ENCODE data around the gene UBP1. TPM values are rescaled to one million over a fixed set of nuclear protein-coding genes. Genes with fewer than 3 reads are reported as not detected.

The UBP1 gene
- total RNA-seq, 1 donor from 2014 or later: 57.0 TPM

- Mint-ChIP-seq H3K27me3 (ENCODE audit: unreplicated experiment) (no peaks in the 10 kb centered on the region), H3K4me3 (ENCODE audit: unreplicated experiment) (no peak overlapping the region), H3K27ac (ENCODE audit: unreplicated experiment) (no peak overlapping the region), H3K4me1 (ENCODE audit: unreplicated experiment) (peaks cover 43% of the 10 kb centered on the region), H3K36me3 (ENCODE audit: unreplicated experiment) (peaks cover 63% of the 10 kb centered on the region), H3K9me3 (ENCODE audit: unreplicated experiment) (no peaks in the 10 kb centered on the region)
- no peak for DNase-seq (ENCODE audit: extremely low spot score, unreplicated experiment)
- no peak for TF ChIP-seq CTCF (IDR thresholded peaks at IDR 0.05)
Measured at GRCh38 chr3:33398410-33398809, 41.8 kb downstream of the UBP1 start.

DNA sequence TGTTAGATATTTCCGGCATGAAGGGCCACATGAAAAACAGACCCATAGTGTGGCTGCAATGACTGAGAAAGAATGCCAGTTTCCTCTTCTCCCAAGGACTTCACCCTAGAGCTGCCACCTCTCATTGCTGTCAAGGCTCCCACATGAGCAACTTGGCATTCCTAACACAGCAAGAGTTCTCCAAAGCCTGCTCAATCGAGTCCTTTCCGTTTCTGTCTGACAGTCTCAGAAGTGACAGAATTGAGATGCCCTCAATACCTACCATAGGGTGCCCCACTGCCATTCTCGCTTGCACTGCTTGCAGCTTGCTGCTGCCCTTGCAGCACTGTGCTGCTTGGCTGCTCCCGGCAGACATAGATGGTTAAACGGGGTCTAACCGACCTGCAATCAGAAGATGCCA lies 44.3 kb downstream of the UBP1 start:
- peaks cover 59% of the 10 kb centered on the region for H3K36me3 Mint-ChIP-seq (ENCODE audit: unreplicated experiment)
- peak overlapping the region; percentile 54 for H3K27ac Mint-ChIP-seq (ENCODE audit: unreplicated experiment)
- H3K9me3 Mint-ChIP-seq (ENCODE audit: unreplicated experiment): no peaks in the 10 kb centered on the region
- no peak for TF ChIP-seq CTCF (IDR thresholded peaks at IDR 0.05)
- H3K4me3 Mint-ChIP-seq (ENCODE audit: unreplicated experiment): no peak overlapping the region
- no peaks in the 10 kb centered on the region for H3K27me3 Mint-ChIP-seq (ENCODE audit: unreplicated experiment)
- H3K4me1 Mint-ChIP-seq (ENCODE audit: unreplicated experiment): peaks cover 50% of the 10 kb centered on the region
- peak; percentile 65 for DNase-seq (ENCODE audit: extremely low spot score, unreplicated experiment)

DNA sequence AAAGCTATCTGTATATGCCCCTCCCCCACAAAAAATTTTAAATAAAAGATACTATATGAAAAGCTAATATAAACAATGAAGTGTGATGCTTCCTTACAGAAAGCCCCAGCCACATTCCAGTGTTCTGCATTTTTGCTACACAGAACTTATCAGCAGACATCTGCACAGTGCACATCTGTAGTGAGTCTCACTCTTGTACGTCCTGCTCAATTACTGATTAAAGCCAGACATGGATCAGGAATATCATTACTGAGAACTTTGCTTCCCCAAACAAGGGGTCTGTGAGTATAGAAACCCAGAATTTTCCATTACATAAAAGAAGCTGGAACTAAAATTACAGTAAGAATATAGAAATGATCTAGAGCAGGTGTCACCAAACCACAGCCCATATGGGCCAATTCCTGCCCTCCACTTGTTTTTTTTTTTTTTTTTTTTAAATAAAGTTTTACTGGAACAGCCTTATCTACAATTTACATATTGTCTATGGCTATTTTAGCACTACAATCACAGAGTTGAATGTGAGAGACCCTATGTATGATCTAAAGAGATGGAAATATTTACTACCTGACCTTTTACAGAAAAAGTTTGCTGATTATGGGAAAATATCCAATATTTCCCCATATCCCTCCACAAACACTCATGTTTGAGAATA lies 45.7 kb downstream of the UBP1 start:
- no peak for DNase-seq (ENCODE audit: extremely low spot score, unreplicated experiment)
- no peak for TF ChIP-seq CTCF (IDR thresholded peaks at IDR 0.05)
- Mint-ChIP-seq H3K9me3 (ENCODE audit: unreplicated experiment) (no peaks in the 10 kb centered on the region), H3K4me1 (ENCODE audit: unreplicated experiment) (peaks cover 50% of the 10 kb centered on the region), H3K27me3 (ENCODE audit: unreplicated experiment) (no peaks in the 10 kb centered on the region), H3K27ac (ENCODE audit: unreplicated experiment) (peak overlapping the region; percentile 42), H3K4me3 (ENCODE audit: unreplicated experiment) (no peak overlapping the region), H3K36me3 (ENCODE audit: unreplicated experiment) (peaks cover 63% of the 10 kb centered on the region)

- Mint-ChIP-seq H3K4me3 (ENCODE audit: unreplicated experiment) (peak overlapping the region; percentile 1), H3K36me3 (ENCODE audit: unreplicated experiment) (peaks cover 55% of the 10 kb centered on the region), H3K4me1 (ENCODE audit: unreplicated experiment) (peaks cover 50% of the 10 kb centered on the region), H3K27me3 (ENCODE audit: unreplicated experiment) (no peaks in the 10 kb centered on the region), H3K27ac (ENCODE audit: unreplicated experiment) (peak overlapping the region; percentile 88), H3K9me3 (ENCODE audit: unreplicated experiment) (no peaks in the 10 kb centered on the region)
- DNase-seq (ENCODE audit: extremely low spot score, unreplicated experiment): no peak
- TF ChIP-seq CTCF (IDR thresholded peaks at IDR 0.05): peak; percentile 6
Measured at GRCh38 chr3:33392703-33393125, 47.5 kb downstream of the UBP1 start.

- Mint-ChIP-seq H3K36me3 (ENCODE audit: unreplicated experiment) (peaks cover 52% of the 10 kb centered on the region), H3K4me1 (ENCODE audit: unreplicated experiment) (peaks cover 50% of the 10 kb centered on the region), H3K27ac (ENCODE audit: unreplicated experiment) (peak overlapping the region; percentile 88), H3K9me3 (ENCODE audit: unreplicated experiment) (no peaks in the 10 kb centered on the region), H3K27me3 (ENCODE audit: unreplicated experiment) (no peaks in the 10 kb centered on the region), H3K4me3 (ENCODE audit: unreplicated experiment) (no peak overlapping the region)
- no peak for TF ChIP-seq CTCF (IDR thresholded peaks at IDR 0.05)
- no peak for DNase-seq (ENCODE audit: extremely low spot score, unreplicated experiment)
Measured at GRCh38 chr3:33392144-33392543, 48.1 kb downstream of the UBP1 start.
